H9 (cell line): ENCODE measurements around the gene FAM89B. TPM values are rescaled to one million over a fixed set of nuclear protein-coding genes. Genes with fewer than 3 reads are reported as not detected.

Experiments used
- DNase-seq: peaks from one replicate; pipeline ENCODE4 v3.0.0-alpha.2; 2017
- H2AFZ ChIP-seq: one replicate; pipeline ENCODE4 v1.6.1; 2013; ENCODE audit warnings: mild to moderate bottlenecking, low read length, control low read depth, moderate library complexity
- H2AK5ac ChIP-seq: 2 replicates; pipeline ENCODE4 v1.6.1; 2013; ENCODE audit warnings: low read length, control low read depth, mixed read lengths; ENCODE audit not compliant: insufficient read length
- H2BK120ac ChIP-seq: one replicate; pipeline ENCODE4 v1.6.1; 2013; ENCODE audit warnings: low read depth, mild to moderate bottlenecking, low read length, control low read depth, inconsistent platforms; ENCODE audit not compliant: poor library complexity, severe bottlenecking
- H2BK12ac ChIP-seq: 2 replicates; pipeline ENCODE4 v1.6.1; 2013; ENCODE audit warnings: low read length, control low read depth, mixed read lengths, low read depth; ENCODE audit not compliant: insufficient read length
- H2BK15ac ChIP-seq: 2 replicates; pipeline ENCODE4 v1.6.1; 2013; ENCODE audit warnings: low read depth, low read length, control low read depth
- H2BK20ac ChIP-seq: one replicate; pipeline ENCODE4 v1.6.1; 2013; ENCODE audit warnings: low read depth, mild to moderate bottlenecking, low read length, control low read depth, inconsistent platforms; ENCODE audit not compliant: poor library complexity, severe bottlenecking
- H2BK5ac ChIP-seq: 2 replicates; pipeline ENCODE4 v1.6.1; 2013; ENCODE audit warnings: low read length, control low read depth, mixed read lengths; ENCODE audit not compliant: insufficient read length
- H3K14ac ChIP-seq: 2 replicates; pipeline ENCODE4 v1.6.1; 2013; ENCODE audit warnings: low read length, control low read depth; ENCODE audit not compliant: insufficient read depth
- H3K18ac ChIP-seq: 2 replicates; pipeline ENCODE4 v1.6.1; 2013; ENCODE audit warnings: low read depth, mild to moderate bottlenecking, mixed read lengths, low read length, control low read depth; ENCODE audit not compliant: insufficient read length
- H3K23ac ChIP-seq: 2 replicates; pipeline ENCODE4 v1.6.1; 2013; ENCODE audit warnings: low read length, control low read depth, mixed read lengths, low read depth; ENCODE audit not compliant: insufficient read length
- H3K23me2 ChIP-seq: 2 replicates; pipeline ENCODE4 v1.6.1; 2013; ENCODE audit warnings: low read depth, mild to moderate bottlenecking, mixed read lengths, low read length, control low read depth; ENCODE audit not compliant: insufficient read length, poor library complexity, severe bottlenecking
- H3K27ac ChIP-seq: 2 replicates; pipeline ENCODE4 v1.5.1; 2013; ENCODE audit warnings: low read length, control low read depth, mixed read lengths, low read depth; ENCODE audit not compliant: insufficient read length
- H3K27me3 ChIP-seq: 2 replicates; pipeline ENCODE4 v1.6.1; 2013; ENCODE audit warnings: low read length, control low read depth, inconsistent platforms; ENCODE audit not compliant: insufficient read depth
- H3K4ac ChIP-seq: 2 replicates; pipeline ENCODE4 v1.6.1; 2013; ENCODE audit warnings: low read depth, mild to moderate bottlenecking, control low read depth, inconsistent platforms, low read length, moderate library complexity
- H3K4me1 ChIP-seq: 2 replicates; pipeline ENCODE4 v1.6.1; 2013; ENCODE audit warnings: low read length, control low read depth, inconsistent platforms; ENCODE audit not compliant: insufficient read depth
- H3K4me2 ChIP-seq: 2 replicates; pipeline ENCODE4 v1.6.1; 2013; ENCODE audit warnings: low read length, control low read depth, mixed read lengths; ENCODE audit not compliant: insufficient read length, insufficient read depth
- H3K56ac ChIP-seq: 2 replicates; pipeline ENCODE4 v1.6.1; 2013; ENCODE audit warnings: low read depth, mild to moderate bottlenecking, mixed read lengths, low read length, control low read depth; ENCODE audit not compliant: insufficient read length
- H3K79me1 ChIP-seq: 2 replicates; pipeline ENCODE4 v1.6.1; 2013; ENCODE audit warnings: low read depth, mild to moderate bottlenecking, moderate library complexity, low read length, control low read depth, inconsistent platforms; ENCODE audit not compliant: insufficient read depth, poor library complexity, severe bottlenecking
- H3K79me2 ChIP-seq: 2 replicates; pipeline ENCODE4 v1.6.1; 2013; ENCODE audit warnings: low read length, control low read depth, inconsistent platforms; ENCODE audit not compliant: insufficient read depth
- H3K9ac ChIP-seq: 2 replicates; pipeline ENCODE4 v1.6.1; 2013; ENCODE audit warnings: low read length, control low read depth, mixed read lengths; ENCODE audit not compliant: insufficient read length; ENCODE audit errors: extremely low read depth
- H3K9me3 ChIP-seq: one replicate; pipeline ENCODE4 v1.6.1; 2013; ENCODE audit warnings: low read depth, low read length, inconsistent platforms; ENCODE audit not compliant: control insufficient read depth
- H3T11ph ChIP-seq: one replicate; pipeline ENCODE4 v1.6.1; 2013; ENCODE audit warnings: mild to moderate bottlenecking, low read length, control low read depth, inconsistent platforms
- H4K20me1 ChIP-seq: one replicate; pipeline ENCODE4 v1.6.1; 2013; ENCODE audit not compliant: control insufficient read depth, insufficient read length, insufficient read depth
- H4K5ac ChIP-seq: 2 replicates; pipeline ENCODE4 v1.6.1; 2013; ENCODE audit warnings: low read depth, mild to moderate bottlenecking, mixed read lengths, low read length, control low read depth; ENCODE audit not compliant: insufficient read length
- H4K8ac ChIP-seq: replicated peaks from 2 replicates; pipeline ENCODE4 v1.6.1; 2013; ENCODE audit warnings: low read length, control low read depth, mixed read lengths, low read depth; ENCODE audit not compliant: insufficient read length
- H4K91ac ChIP-seq: 2 replicates; pipeline ENCODE4 v1.6.1; 2013; ENCODE audit warnings: low read depth, mild to moderate bottlenecking, moderate library complexity, mixed read lengths, low read length, control low read depth; ENCODE audit not compliant: insufficient read length
- H3K27ac Mint-ChIP-seq, 3 experiments: 2 replicates in 2 of 3; 3 replicates in 1 of 3; pipeline ENCODE4 v1.8.0; 2020 to 2021; ENCODE audit warnings: mixed read lengths in 3 of 3, mild to moderate bottlenecking in 1 of 3, moderate library complexity in 1 of 3
- H3K27me3 Mint-ChIP-seq: 2 replicates; pipeline ENCODE4 v1.8.0; 2021; ENCODE audit warnings: low read depth, mild to moderate bottlenecking, moderate library complexity, mixed read lengths
- H3K36me3 Mint-ChIP-seq, 3 experiments: 2 replicates in 2 of 3; 3 replicates in 1 of 3; pipeline ENCODE4 v1.8.0; 2020 to 2021; ENCODE audit warnings: low read depth in 3 of 3, mixed read lengths in 3 of 3; ENCODE audit not compliant: insufficient read depth in 1 of 3
- H3K4me1 Mint-ChIP-seq, 2 experiments: 2 replicates each; pipeline ENCODE4 v1.8.0; 2020; ENCODE audit warnings: mixed read lengths in 2 of 2
- H3K4me3 Mint-ChIP-seq, 2 experiments: 2 replicates in 1 of 2; 3 replicates in 1 of 2; pipeline ENCODE4 v1.8.0; 2020 to 2021; ENCODE audit warnings: mild to moderate bottlenecking in 2 of 2, mixed read lengths in 2 of 2, moderate library complexity in 1 of 2
- H3K9me3 Mint-ChIP-seq, 2 experiments: 2 replicates in 1 of 2; 3 replicates in 1 of 2; pipeline ENCODE4 v1.8.0; 2020; ENCODE audit warnings: mild to moderate bottlenecking in 2 of 2, mixed read lengths in 2 of 2, moderate library complexity in 1 of 2
- WGBS: extraction: QIAGEN DNeasy Blood & Tissue Kit; methylation state at CpG from one replicate; pipeline ENCODE4 v1.1.7; 2013; ENCODE audit warnings: missing lambda C conversion rate, low lambda C conversion rate, mixed read lengths; ENCODE audit not compliant: insufficient read length; ENCODE audit errors: extremely low coverage; 5-methylcytosine and 5-hydroxymethylcytosine counted together
- total RNA-seq: library from RNA; stranded (reverse); gene quantifications from 2 replicates; pipeline ENCODE4 v1.2.1, GENCODE V29; 2021
- TF ChIP-seq, protein P1 (sequence below): fragments of 200-600 bp; sonication (generic); conservative IDR thresholded peaks from 3 replicates; pipeline ENCODE4 v1.8.0; 2021; ENCODE audit warnings: antibody characterized with exemption, mild to moderate bottlenecking

FAM89B gene
- total RNA-seq, 1 experiment from 2014 or later = 21.7 TPM

DNA sequence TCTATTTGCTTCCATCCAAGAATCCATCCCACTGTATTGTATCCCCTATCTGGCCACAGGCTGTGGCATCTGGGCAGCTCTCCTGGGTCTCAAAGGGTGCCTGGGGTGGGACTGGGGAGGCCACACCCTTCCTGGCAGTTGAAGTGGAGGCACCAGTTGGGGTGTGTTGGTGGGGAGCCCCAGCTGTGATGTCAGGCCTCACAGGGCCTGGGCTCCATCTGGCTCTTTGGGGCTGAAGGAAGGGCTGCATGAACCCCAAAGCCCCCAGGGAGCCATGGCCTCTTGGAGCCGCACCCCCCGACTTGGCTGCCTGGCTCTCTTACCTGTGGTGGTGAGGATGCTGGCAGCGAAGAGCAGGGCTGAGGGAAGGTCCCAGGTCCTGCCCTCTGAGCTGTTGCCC, 22.8 kb downstream of the FAM89B start:
- Histone ChIP-seq H3K18ac (no peak overlapping the region), H2AFZ (no peak overlapping the region), H3K4me1 (no peaks in the 10 kb centered on the region; the same call in 1 of the 2 replicates), H3K56ac (no peak overlapping the region), H3K79me2 (no peaks in the 10 kb centered on the region), H2BK120ac (no peak overlapping the region), H2AK5ac (no peak overlapping the region), H3K9me3 (no peaks in the 10 kb centered on the region), H3K27ac (no peak overlapping the region), H3K4ac (no peak overlapping the region), H3K79me1 (no peaks in the 10 kb centered on the region), H3K23ac (no peak overlapping the region), H3K4me2 (no peak overlapping the region), H2BK15ac (no peak overlapping the region), H3K27me3 (no peaks in the 10 kb centered on the region; the same call in 1 of the 2 replicates), H3T11ph (no peak overlapping the region), H4K20me1 (no peaks in the 10 kb centered on the region), H4K8ac (no peak overlapping the region), H3K14ac (no peak overlapping the region), H2BK5ac (no peak overlapping the region), H4K91ac (no peak overlapping the region), H4K5ac (no peak overlapping the region), H3K23me2 (no peaks in the 10 kb centered on the region), H2BK12ac (no peak overlapping the region), H2BK20ac (no peak overlapping the region), H3K9ac (no peak overlapping the region)
- Mint-ChIP-seq H3K27ac (no peak overlapping the region), H3K27me3 (peaks cover 34% of the 10 kb centered on the region), H3K4me3 (no peak overlapping the region; a peak in 1 of 5 replicates), H3K4me1 (peaks cover 8 to 12% of the 10 kb centered on the region in 2 experiments), H3K36me3 (peaks cover 4 to 19% (median 10%) of the 10 kb centered on the region in 3 experiments; a peak in 6 of 7 replicates), H3K9me3 (no peaks in the 10 kb centered on the region)
- no peak for DNase-seq
- TF ChIP-seq, protein P1, sequence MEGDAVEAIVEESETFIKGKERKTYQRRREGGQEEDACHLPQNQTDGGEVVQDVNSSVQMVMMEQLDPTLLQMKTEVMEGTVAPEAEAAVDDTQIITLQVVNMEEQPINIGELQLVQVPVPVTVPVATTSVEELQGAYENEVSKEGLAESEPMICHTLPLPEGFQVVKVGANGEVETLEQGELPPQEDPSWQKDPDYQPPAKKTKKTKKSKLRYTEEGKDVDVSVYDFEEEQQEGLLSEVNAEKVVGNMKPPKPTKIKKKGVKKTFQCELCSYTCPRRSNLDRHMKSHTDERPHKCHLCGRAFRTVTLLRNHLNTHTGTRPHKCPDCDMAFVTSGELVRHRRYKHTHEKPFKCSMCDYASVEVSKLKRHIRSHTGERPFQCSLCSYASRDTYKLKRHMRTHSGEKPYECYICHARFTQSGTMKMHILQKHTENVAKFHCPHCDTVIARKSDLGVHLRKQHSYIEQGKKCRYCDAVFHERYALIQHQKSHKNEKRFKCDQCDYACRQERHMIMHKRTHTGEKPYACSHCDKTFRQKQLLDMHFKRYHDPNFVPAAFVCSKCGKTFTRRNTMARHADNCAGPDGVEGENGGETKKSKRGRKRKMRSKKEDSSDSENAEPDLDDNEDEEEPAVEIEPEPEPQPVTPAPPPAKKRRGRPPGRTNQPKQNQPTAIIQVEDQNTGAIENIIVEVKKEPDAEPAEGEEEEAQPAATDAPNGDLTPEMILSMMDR = no peak
- no CpG with 5 or more reads among the region's 3 CpGs for WGBS
